HEK293 (cell line): Measurements from ENCODE around the gene CDRT4.
A peak's percentile ranks its signal among the peaks of the same experiment; 100 is the strongest.

Experiments used
- CTCF ChIA-PET: fragments of 350-600 bp; formaldehyde crosslinking; extraction: SDS; loops from one replicate; lab custom pipeline; 2021; ENCODE audit warnings: antibody characterized with exemption; lab: Yijun Ruan, JAX
- POLR2A ChIA-PET: fragments of 300-600 bp; formaldehyde crosslinking; extraction: SDS; loops from one replicate; lab custom pipeline; 2020; ENCODE audit warnings: antibody characterized with exemption, inconsistent platforms; lab: Yijun Ruan, JAX
- H3K27ac ChIP-seq: fragments of 200-500 bp; sonication (Bioruptor generic); 2 replicates; pipeline ENCODE4 v1.5.1; 2014; ENCODE audit warnings: low read depth, low read length, control low read depth, inconsistent platforms; ENCODE audit errors: extremely low read depth
- H3K36me3 ChIP-seq, 2 experiments: fragments of 200-500 bp in 1 of 2; sonication (Bioruptor generic) in 1 of 2; 1 replicate in 1 of 2; 2 replicates in 1 of 2; pipeline ENCODE4 v1.5.1; 2014 to 2017; ENCODE audit warnings: inconsistent platforms in 2 of 2, low read length in 2 of 2; ENCODE audit not compliant: control insufficient read depth in 2 of 2, insufficient read depth in 1 of 2
- H3K4me1 ChIP-seq: fragments of 200-500 bp; sonication (Bioruptor generic); 2 replicates; pipeline ENCODE4 v1.5.1; 2014; ENCODE audit warnings: mild to moderate bottlenecking, low read length, inconsistent platforms; ENCODE audit not compliant: control insufficient read depth, insufficient read depth
- H3K4me3 ChIP-seq: 2 replicates; pipeline ENCODE4 v1.5.1; 2011; ENCODE audit warnings: low read depth, mild to moderate bottlenecking, control low read depth, low read length, moderate library complexity
- H3K9me3 ChIP-seq: fragments of 200-500 bp; sonication (Bioruptor generic); 2 replicates; pipeline ENCODE4 v1.5.1; 2014; ENCODE audit warnings: low read depth, low read length, inconsistent platforms; ENCODE audit not compliant: control insufficient read depth, insufficient read depth
- FEZF1 ChIP-seq: fragments of 450-650 bp; formaldehyde crosslinking; IDR thresholded peaks from 2 replicates; pipeline ENCODE4 v1.5.1; 2016; ENCODE audit warnings: missing biosample characterization, missing genetic modification characterization
- GFI1B ChIP-seq: fragments of 450-650 bp; formaldehyde crosslinking; IDR thresholded peaks from 2 replicates; pipeline ENCODE4 v1.5.1; 2016; ENCODE audit warnings: missing biosample characterization, missing genetic modification characterization
- HOXD13 ChIP-seq: sonication (generic); formaldehyde crosslinking; IDR thresholded peaks from 2 replicates; pipeline ENCODE4 v1.8.0; 2022; ENCODE audit warnings: missing genetic modification reagents, borderline replicate concordance
- KLF1 ChIP-seq: fragments of 450-650 bp; formaldehyde crosslinking; IDR thresholded peaks from 2 replicates; pipeline ENCODE4 v1.5.1; 2016; ENCODE audit warnings: missing biosample characterization, missing genetic modification characterization
- OSR2 ChIP-seq: fragments of 450-650 bp; formaldehyde crosslinking; IDR thresholded peaks from 2 replicates; pipeline ENCODE4 v1.5.1; 2016; ENCODE audit warnings: missing biosample characterization, missing genetic modification characterization
- WT1 ChIP-seq: fragments of 450-650 bp; formaldehyde crosslinking; IDR thresholded peaks from 2 replicates; pipeline ENCODE4 v1.5.1; 2016; ENCODE audit warnings: missing biosample characterization, missing genetic modification characterization
- ZBTB49 ChIP-seq: fragments of 450-650 bp; formaldehyde crosslinking; IDR thresholded peaks from 2 replicates; pipeline ENCODE4 v1.5.1; 2016; ENCODE audit warnings: missing biosample characterization, missing genetic modification characterization, low read depth
- ZNF302 ChIP-seq: fragments of 450-650 bp; formaldehyde crosslinking; IDR thresholded peaks from 2 replicates; pipeline ENCODE4 v1.5.1; 2016; ENCODE audit warnings: missing biosample characterization, missing genetic modification characterization, low read depth
- ZNF335 ChIP-seq: fragments of 450-650 bp; formaldehyde crosslinking; conservative IDR thresholded peaks from 2 replicates; pipeline ENCODE4 v1.5.1; 2016; ENCODE audit warnings: missing biosample characterization, missing genetic modification characterization
- ZNF501 ChIP-seq: fragments of 450-650 bp; formaldehyde crosslinking; IDR thresholded peaks from 2 replicates; pipeline ENCODE4 v1.5.1; 2016; ENCODE audit warnings: missing biosample characterization, missing genetic modification characterization
- ZNF518A ChIP-seq: fragments of 450-650 bp; formaldehyde crosslinking; conservative IDR thresholded peaks from 2 replicates; pipeline ENCODE4 v1.5.1; 2016; ENCODE audit warnings: low read depth, missing biosample characterization, missing genetic modification characterization
- ZNF621 ChIP-seq: fragments of 450-650 bp; formaldehyde crosslinking; IDR thresholded peaks from 2 replicates; pipeline ENCODE4 v1.5.1; 2017; ENCODE audit warnings: missing biosample characterization, missing genetic modification characterization
- ZNF658 ChIP-seq: fragments of 450-650 bp; formaldehyde crosslinking; IDR thresholded peaks from 2 replicates; pipeline ENCODE4; 2016; ENCODE audit warnings: missing biosample characterization, missing genetic modification characterization
- ZNF747 ChIP-seq: fragments of 450-650 bp; formaldehyde crosslinking; IDR thresholded peaks from 2 replicates; pipeline ENCODE4 v1.5.1; 2016; ENCODE audit warnings: missing biosample characterization, missing genetic modification characterization
- ZNF776 ChIP-seq: fragments of 450-650 bp; formaldehyde crosslinking; IDR thresholded peaks from 2 replicates; pipeline ENCODE4 v1.5.0; 2017; ENCODE audit warnings: missing biosample characterization, missing genetic modification characterization, borderline replicate concordance
- ZSCAN16 ChIP-seq: fragments of 450-650 bp; formaldehyde crosslinking; IDR thresholded peaks from 2 replicates; pipeline ENCODE4 v1.5.1; 2016; ENCODE audit warnings: missing biosample characterization, missing genetic modification characterization
- TF ChIP-seq, protein P1 (sequence below): fragments of 450-650 bp; formaldehyde crosslinking; IDR thresholded peaks from 2 replicates; pipeline ENCODE4 v1.5.1; 2016; ENCODE audit warnings: missing biosample characterization, missing genetic modification characterization
- TF ChIP-seq, protein P2 (sequence below): fragments of 450-650 bp; formaldehyde crosslinking; IDR thresholded peaks from 2 replicates; pipeline ENCODE4 v1.5.1; 2016; ENCODE audit warnings: missing biosample characterization, missing genetic modification characterization
- TF ChIP-seq, protein P3 (sequence below): fragments of 450-650 bp; IDR thresholded peaks from 2 replicates; pipeline ENCODE4 v1.5.1; 2018; ENCODE audit warnings: missing biosample characterization, mild to moderate bottlenecking, missing genetic modification characterization

CDRT4 gene

DNA sequence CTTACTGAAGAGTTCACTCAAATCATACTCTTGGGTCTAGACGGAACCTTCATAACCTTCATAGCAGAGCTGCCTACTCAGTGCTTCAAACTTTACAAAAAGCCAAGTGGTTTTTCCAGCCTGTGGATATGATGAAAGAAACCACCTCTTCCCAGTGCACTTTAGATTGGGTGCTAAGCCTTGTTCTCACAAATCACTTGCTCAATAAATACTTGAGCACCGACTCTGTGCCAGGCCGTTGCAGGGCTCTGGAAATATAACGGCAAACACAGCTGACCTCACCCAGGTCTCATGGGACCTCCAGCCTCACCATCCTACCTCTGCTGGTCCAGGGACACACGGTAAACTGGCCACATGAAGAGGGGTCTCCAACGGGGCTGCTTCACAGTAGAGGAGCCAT lies 35.7 kb downstream of the CDRT4 start:
- H3K4me1 ChIP-seq = peaks cover 6% of the 10 kb centered on the region; the same call in 1 of the 2 replicates
- no peak for TF ChIP-seq ZNF302 (tag by site-specific recombination)
- TF ChIP-seq, protein P1, sequence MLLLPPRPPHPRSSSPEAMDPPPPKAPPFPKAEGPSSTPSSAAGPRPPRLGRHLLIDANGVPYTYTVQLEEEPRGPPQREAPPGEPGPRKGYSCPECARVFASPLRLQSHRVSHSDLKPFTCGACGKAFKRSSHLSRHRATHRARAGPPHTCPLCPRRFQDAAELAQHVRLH (tag by site-specific recombination) = no peak
- no peak for TF ChIP-seq ZNF776
- TF ChIP-seq GFI1B (tag by site-specific recombination) = no peak
- no peak for TF ChIP-seq ZNF621 (tag by site-specific recombination)
- TF ChIP-seq HOXD13 (CRISPR knock-in tag) = no peak
- TF ChIP-seq OSR2 (tag by site-specific recombination) = no peak
- no peak for TF ChIP-seq ZNF518A
- TF ChIP-seq ZBTB49 (tag by site-specific recombination) = no peak
- no peak for TF ChIP-seq ZSCAN16
- no peak for TF ChIP-seq ZNF658 (tag by site-specific recombination)
- TF ChIP-seq ZNF501 (tag by site-specific recombination) = no peak
- TF ChIP-seq KLF1 (tag by site-specific recombination) = no peak
- no peak for TF ChIP-seq WT1 (tag by site-specific recombination)
- TF ChIP-seq, protein P2, sequence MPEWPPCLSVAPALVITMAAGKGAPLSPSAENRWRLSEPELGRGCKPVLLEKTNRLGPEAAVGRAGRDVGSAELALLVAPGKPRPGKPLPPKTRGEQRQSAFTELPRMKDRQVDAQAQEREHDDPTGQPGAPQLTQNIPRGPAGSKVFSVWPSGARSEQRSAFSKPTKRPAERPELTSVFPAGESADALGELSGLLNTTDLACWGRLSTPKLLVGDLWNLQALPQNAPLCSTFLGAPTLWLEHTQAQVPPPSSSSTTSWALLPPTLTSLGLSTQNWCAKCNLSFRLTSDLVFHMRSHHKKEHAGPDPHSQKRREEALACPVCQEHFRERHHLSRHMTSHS (tag by site-specific recombination) = no peak
- no peak for TF ChIP-seq FEZF1
- ChIA-PET POLR2A (no interaction called here), CTCF (no interaction called here)
- H3K36me3 ChIP-seq = peaks cover 0 to 4% of the 10 kb centered on the region in 2 experiments; a peak in 1 of 3 replicates
- no peaks in the 10 kb centered on the region for H3K9me3 ChIP-seq
- no peak overlapping the region for H3K4me3 ChIP-seq
- no peak overlapping the region for H3K27ac ChIP-seq

DNA sequence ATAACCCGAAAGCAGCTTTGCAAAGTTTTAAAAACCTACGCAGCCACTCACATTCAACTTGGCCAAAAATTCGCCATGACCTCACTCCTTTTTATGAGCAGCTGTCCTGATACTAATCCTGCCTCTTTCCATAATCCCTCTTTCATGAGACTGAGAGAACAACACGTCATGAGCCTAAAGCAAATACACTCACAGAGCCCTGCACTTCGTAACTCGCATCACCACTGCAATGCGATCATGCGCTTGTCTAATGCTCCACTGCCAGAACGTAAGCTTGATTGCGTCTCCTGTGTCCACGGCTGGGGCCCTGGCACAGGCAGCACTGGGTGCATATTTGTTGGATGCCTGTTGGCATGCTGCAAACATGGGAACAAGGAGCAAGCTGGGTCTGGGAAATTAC lies 36.2 kb downstream of the CDRT4 start:
- CTCF ChIA-PET = interaction anchor here (0.5 kb wide), 1 partner anchor 10 kb away, joined by 4 read pairs; no protein-coding TSS in a partner anchor
- Histone ChIP-seq H3K36me3 (peaks cover 0 to 1% of the 10 kb centered on the region in 2 experiments; a peak in 1 of 3 replicates), H3K4me3 (no peak overlapping the region), H3K9me3 (no peaks in the 10 kb centered on the region), H3K27ac (no peak overlapping the region), H3K4me1 (peaks cover under 1% of the 10 kb centered on the region; the same call in 1 of the 2 replicates)
- TF ChIP-seq ZNF335 (tag by site-specific recombination) = 0 out of 2 replicates have a peak, but pooled peaks have one; percentile 21
- TF ChIP-seq ZNF747 (tag by site-specific recombination) = no peak
- TF ChIP-seq, protein P3, sequence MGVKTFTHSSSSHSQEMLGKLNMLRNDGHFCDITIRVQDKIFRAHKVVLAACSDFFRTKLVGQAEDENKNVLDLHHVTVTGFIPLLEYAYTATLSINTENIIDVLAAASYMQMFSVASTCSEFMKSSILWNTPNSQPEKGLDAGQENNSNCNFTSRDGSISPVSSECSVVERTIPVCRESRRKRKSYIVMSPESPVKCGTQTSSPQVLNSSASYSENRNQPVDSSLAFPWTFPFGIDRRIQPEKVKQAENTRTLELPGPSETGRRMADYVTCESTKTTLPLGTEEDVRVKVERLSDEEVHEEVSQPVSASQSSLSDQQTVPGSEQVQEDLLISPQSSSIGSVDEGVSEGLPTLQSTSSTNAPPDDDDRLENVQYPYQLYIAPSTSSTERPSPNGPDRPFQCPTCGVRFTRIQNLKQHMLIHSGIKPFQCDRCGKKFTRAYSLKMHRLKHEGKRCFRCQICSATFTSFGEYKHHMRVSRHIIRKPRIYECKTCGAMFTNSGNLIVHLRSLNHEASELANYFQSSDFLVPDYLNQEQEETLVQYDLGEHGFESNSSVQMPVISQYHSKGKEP (tag by site-specific recombination) = peak; percentile 47; the same call in 1 of the 2 replicates
- POLR2A ChIA-PET = no interaction called here
